ENCODE results near the gene CDC42BPG. TPM values are rescaled to one million over a fixed set of nuclear protein-coding genes. Genes with fewer than 3 reads are reported as not detected.

The CDC42BPG gene
- total RNA-seq, 1 experiment from 2014 or later, result 24.9 TPM

- no peak overlapping the region for H3K56ac ChIP-seq (ENCODE audit: insufficient read length, low read depth, low read length)
- no peak overlapping the region for H4K8ac ChIP-seq (replicated peaks; ENCODE audit: insufficient read length, low read depth, low read length)
- H3K23me2 ChIP-seq (ENCODE audit: insufficient read length, low read depth, low read length, poor library complexity, severe bottlenecking), result no peaks in the 10 kb centered on the region
These were observed 17.0 kb downstream of the CDC42BPG start for GRCh38 chr11:64827451-64827839.

More at GRCh38 chr11:64827451-64827839, 17.0 kb downstream of the CDC42BPG start:
- Histone ChIP-seq H2BK20ac (ENCODE audit: low read depth, low read length, poor library complexity, severe bottlenecking) (no peak overlapping the region), H3K79me1 (ENCODE audit: insufficient read depth, low read depth, low read length, poor library complexity, severe bottlenecking) (no peaks in the 10 kb centered on the region), H3K4me1 (ENCODE audit: insufficient read depth, low read length) (no peaks in the 10 kb centered on the region), H2BK120ac (ENCODE audit: low read depth, low read length, poor library complexity, severe bottlenecking) (no peak overlapping the region), H3T11ph (ENCODE audit: low read length) (no peak overlapping the region), H3K9ac (ENCODE audit: extremely low read depth, insufficient read length, low read length) (no peak overlapping the region), H3K9me3 (ENCODE audit: control insufficient read depth, low read depth, low read length) (no peaks in the 10 kb centered on the region), H2BK15ac (ENCODE audit: low read depth, low read length) (no peak overlapping the region), H3K27me3 (ENCODE audit: insufficient read depth, low read length) (no peaks in the 10 kb centered on the region), H2BK5ac (ENCODE audit: insufficient read length, low read length) (no peak overlapping the region), H2AK5ac (ENCODE audit: insufficient read length, low read length) (no peak overlapping the region), H3K79me2 (ENCODE audit: insufficient read depth, low read length) (no peaks in the 10 kb centered on the region), H4K20me1 (ENCODE audit: control insufficient read depth, insufficient read depth, insufficient read length) (no peaks in the 10 kb centered on the region), H4K5ac (ENCODE audit: insufficient read length, low read depth, low read length) (no peak overlapping the region), H3K23ac (ENCODE audit: insufficient read length, low read depth, low read length) (no peak overlapping the region), H3K27ac (ENCODE audit: insufficient read length, low read depth, low read length) (no peak overlapping the region), H3K4ac (ENCODE audit: low read depth, low read length) (no peak overlapping the region), H2BK12ac (ENCODE audit: insufficient read length, low read depth, low read length) (no peak overlapping the region), H3K14ac (ENCODE audit: insufficient read depth, low read length) (no peak overlapping the region), H4K91ac (ENCODE audit: insufficient read length, low read depth, low read length) (no peak overlapping the region), H2AFZ (ENCODE audit: low read length) (no peak overlapping the region), H3K18ac (ENCODE audit: insufficient read length, low read depth, low read length) (no peak overlapping the region), H3K4me2 (ENCODE audit: insufficient read depth, insufficient read length, low read length) (no peak overlapping the region)
- no peaks in the 10 kb centered on the region for H3K9me3 Mint-ChIP-seq
- H3K4me3 Mint-ChIP-seq, result no peak overlapping the region
- H3K4me1 Mint-ChIP-seq, result peaks cover 0 to 2% of the 10 kb centered on the region in 2 experiments; a peak in 2 of 4 replicates
- DNase-seq, result no peak
- WGBS (ENCODE audit: extremely low coverage, insufficient read length, low lambda C conversion rate), result no CpG with 5 or more reads among the region's 22 CpGs
- peaks cover 0 to 65% (median 28%) of the 10 kb centered on the region in 3 experiments; a peak in 5 of 7 replicates for H3K36me3 Mint-ChIP-seq (ENCODE audit: insufficient read depth in 1 of 3, low read depth in 3 of 3)
- H3K27me3 Mint-ChIP-seq (ENCODE audit: low read depth), result no peaks in the 10 kb centered on the region
- TF ChIP-seq CTCF (conservative IDR thresholded peaks at IDR 0.05), result no peak
- no peak overlapping the region; a peak in 1 of 7 replicates for H3K27ac Mint-ChIP-seq
